Erythroblast (primary cell): ENCODE measurements around the gene PLEKHN1.

Source experiments
- GATA1 ChIP-seq: IDR thresholded peaks from 2 replicates; pipeline ENCODE4 v1.6.1; 2011; ENCODE audit warnings: low read depth, mild to moderate bottlenecking, control low read depth, low read length, moderate library complexity
- POLR2A ChIP-seq: IDR thresholded peaks from 2 replicates; pipeline ENCODE4 v1.6.1; 2011; ENCODE audit warnings: mild to moderate bottlenecking, low read length

- TF ChIP-seq POLR2A (no peak), GATA1 (no peak)
Observed at GRCh38 chr1:983798-984475, 17.7 kb downstream of the PLEKHN1 start.
